Ascending aorta (tissue), 2 donors: ENCODE measurements around the gene RNF40. TPM values are rescaled to one million over a fixed set of nuclear protein-coding genes. Genes with fewer than 3 reads are reported as not detected.
A peak's percentile ranks its signal among the peaks of the same experiment; 100 is the strongest.

ENCODE experiments used
- DNase-seq, 2 donors: peaks; one replicate each; pipeline ENCODE4 v3.0.0-alpha.2; 2019; ENCODE audit warnings: low spot score in 2 of 2
- H3K27ac ChIP-seq, 2 donors: fragments of 200-600 bp; sonication (generic); one replicate each; pipeline ENCODE4 v1.5.1; 2016 to 2017; ENCODE audit warnings: mild to moderate bottlenecking in 1 of 2
- H3K27me3 ChIP-seq: fragments of 200-600 bp; sonication (generic); one replicate; pipeline ENCODE4 v1.5.1; 2017
- H3K36me3 ChIP-seq, 2 donors: fragments of 200-600 bp; sonication (generic); one replicate each; pipeline ENCODE4 v1.5.1; 2016
- H3K4me1 ChIP-seq, 2 donors: fragments of 200-600 bp; sonication (generic); one replicate each; pipeline ENCODE4 v1.5.1; 2016 to 2017; ENCODE audit warnings: mild to moderate bottlenecking in 1 of 2
- H3K4me3 ChIP-seq, 2 donors: fragments of 200-600 bp; sonication (generic); one replicate each; pipeline ENCODE4 v1.5.1; 2016 to 2017; ENCODE audit warnings: mild to moderate bottlenecking in 1 of 2
- H3K9me3 ChIP-seq, 2 donors: fragments of 200-600 bp; sonication (generic); one replicate each; pipeline ENCODE4 v1.5.1; 2016
- intact Hi-C: fragments of 100-400 bp; cut with DNase I; formaldehyde crosslinking; loops from one replicate; pipeline ENCODE4 v1.15.1; 2023
- total RNA-seq: library from RNA; depleted of rRNA; stranded (reverse); fragments of >200 nt; gene quantifications from one replicate; pipeline ENCODE4 v1.1.0, GENCODE V29; 2016
- TF ChIP-seq, protein P1 (sequence below), 3 experiments: fragments of 200-600 bp in 2 of 3; fragments of 450-650 bp in 1 of 3; sonication (generic) in 2 of 3; IDR thresholded peaks; one replicate each; pipeline ENCODE4 v1.5.1; 2016 to 2019; ENCODE audit warnings: antibody characterized with exemption in 3 of 3, mild to moderate bottlenecking in 1 of 3, moderate library complexity in 1 of 3

RNF40 gene
- total RNA-seq, 1 donor from 2014 or later = 66.3 TPM

DNA sequence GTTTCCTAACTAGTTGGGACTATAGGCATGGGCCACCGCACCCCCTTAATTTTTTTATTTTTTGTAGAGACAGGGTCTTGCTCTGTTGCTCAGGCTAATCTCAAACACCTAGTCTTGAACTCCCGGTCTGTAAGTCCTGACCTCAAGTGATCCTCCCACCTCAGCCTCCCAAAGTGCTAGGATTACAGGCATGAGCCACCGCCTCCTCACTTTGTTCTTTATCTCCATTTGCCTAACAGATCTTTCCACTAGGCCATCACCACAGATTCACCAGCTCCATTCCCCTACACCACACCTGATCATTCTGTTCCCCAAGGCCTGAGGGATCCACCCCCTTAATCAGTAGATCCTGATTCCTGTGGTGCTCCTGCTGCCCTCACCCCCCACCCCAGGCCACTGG, 32.5 kb downstream of the RNF40 start:
- Histone ChIP-seq H3K36me3 (no peaks in the 10 kb centered on the region), H3K4me1 (no peaks in the 10 kb centered on the region), H3K27me3 (no peaks in the 10 kb centered on the region), H3K4me3 (no peak overlapping the region), H3K9me3 (no peaks in the 10 kb centered on the region), H3K27ac (no peak overlapping the region)
- TF ChIP-seq, protein P1, sequence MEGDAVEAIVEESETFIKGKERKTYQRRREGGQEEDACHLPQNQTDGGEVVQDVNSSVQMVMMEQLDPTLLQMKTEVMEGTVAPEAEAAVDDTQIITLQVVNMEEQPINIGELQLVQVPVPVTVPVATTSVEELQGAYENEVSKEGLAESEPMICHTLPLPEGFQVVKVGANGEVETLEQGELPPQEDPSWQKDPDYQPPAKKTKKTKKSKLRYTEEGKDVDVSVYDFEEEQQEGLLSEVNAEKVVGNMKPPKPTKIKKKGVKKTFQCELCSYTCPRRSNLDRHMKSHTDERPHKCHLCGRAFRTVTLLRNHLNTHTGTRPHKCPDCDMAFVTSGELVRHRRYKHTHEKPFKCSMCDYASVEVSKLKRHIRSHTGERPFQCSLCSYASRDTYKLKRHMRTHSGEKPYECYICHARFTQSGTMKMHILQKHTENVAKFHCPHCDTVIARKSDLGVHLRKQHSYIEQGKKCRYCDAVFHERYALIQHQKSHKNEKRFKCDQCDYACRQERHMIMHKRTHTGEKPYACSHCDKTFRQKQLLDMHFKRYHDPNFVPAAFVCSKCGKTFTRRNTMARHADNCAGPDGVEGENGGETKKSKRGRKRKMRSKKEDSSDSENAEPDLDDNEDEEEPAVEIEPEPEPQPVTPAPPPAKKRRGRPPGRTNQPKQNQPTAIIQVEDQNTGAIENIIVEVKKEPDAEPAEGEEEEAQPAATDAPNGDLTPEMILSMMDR (IDR thresholded peaks at IDR 0.05) = no peak
- intact Hi-C loops = no loop called here
- DNase-seq = no peak

DNA sequence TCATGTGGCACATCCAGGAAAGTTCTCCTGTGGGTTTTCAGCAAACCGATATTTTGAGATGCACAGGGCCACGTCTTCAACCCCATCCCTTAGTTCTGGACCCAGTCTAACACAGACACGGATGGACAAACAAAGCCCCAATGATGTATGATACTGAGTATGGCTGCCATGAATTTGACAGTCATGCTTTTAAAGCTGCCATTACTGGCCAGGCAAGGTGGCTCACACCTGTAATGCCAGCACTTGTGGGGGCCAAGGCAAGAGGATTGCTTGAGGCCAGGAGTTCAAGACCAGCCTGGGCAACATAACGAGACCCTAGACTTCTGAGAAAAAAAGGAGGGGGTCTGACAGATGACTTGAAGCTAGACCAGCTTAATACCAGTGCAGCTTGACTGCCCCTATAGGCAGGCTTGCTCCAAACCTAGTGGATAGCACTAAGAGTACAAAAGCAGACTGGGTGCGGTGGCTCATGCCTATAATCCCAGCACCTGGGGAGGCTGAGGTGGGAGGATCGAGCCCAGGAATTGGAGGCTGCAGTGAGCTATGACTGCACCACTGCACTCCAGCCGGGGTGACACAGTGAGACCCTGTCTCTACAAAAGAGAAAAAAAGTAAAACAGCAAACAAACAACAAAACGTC, 35.7 kb downstream of the RNF40 start:
- Histone ChIP-seq H3K9me3 (no peaks in the 10 kb centered on the region), H3K4me3 (no peak overlapping the region), H3K36me3 (no peaks in the 10 kb centered on the region), H3K27me3 (no peaks in the 10 kb centered on the region), H3K4me1 (no peaks in the 10 kb centered on the region), H3K27ac (no peak overlapping the region)
- no peak for DNase-seq
- intact Hi-C loops = no loop called here
- TF ChIP-seq, protein P1 (IDR thresholded peaks at IDR 0.05) = no peak

DNA sequence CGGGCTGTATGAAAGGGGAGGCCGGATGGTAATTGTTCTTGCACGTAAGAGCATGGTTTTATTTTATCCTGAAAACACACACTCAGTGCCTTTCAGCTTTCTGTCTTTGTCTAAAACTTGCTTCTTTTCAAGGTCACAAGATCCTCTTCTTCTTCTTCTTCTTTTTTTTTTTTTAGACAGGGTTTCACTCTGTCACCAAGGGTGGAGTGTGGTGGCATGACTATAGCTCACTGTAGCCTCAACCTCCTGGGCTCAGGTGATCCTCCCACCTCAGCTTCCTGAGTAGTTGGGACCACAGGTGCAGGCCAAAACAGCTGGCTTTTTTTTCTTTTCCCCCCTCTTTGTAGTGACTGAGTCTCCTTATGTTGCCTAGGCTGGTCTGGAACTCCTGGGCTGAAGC, 40.8 kb downstream of the RNF40 start:
- no peak for DNase-seq
- Histone ChIP-seq H3K27me3 (no peaks in the 10 kb centered on the region), H3K9me3 (no peaks in the 10 kb centered on the region), H3K4me1 (peaks cover 0 to 12% of the 10 kb centered on the region in 2 donors), H3K27ac (no peak overlapping the region), H3K4me3 (no peak overlapping the region), H3K36me3 (no peaks in the 10 kb centered on the region)
- TF ChIP-seq, protein P1 (IDR thresholded peaks at IDR 0.05) = no peak
- intact Hi-C loops = no loop called here

DNA sequence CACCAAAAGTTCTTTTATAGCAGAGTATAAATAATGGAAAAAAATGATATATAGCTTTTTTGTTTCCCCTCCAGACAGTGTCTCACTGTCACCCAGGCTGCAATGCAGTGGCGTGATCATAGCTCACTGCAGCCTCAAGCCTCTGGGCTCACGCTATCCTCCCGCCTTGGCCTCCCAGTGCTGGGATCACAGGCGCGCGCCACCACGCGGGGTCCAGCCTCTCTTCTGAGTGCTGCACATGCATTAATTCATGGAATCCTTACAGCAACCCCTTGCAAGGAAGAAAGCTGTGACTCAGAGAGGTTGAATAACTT, 42.9 kb downstream of the RNF40 start:
- TF ChIP-seq, protein P1 (IDR thresholded peaks at IDR 0.05) = no peak
- H3K4me3 ChIP-seq = peak overlapping the region; percentile 81 to 82
- peaks cover 0 to 12% of the 10 kb centered on the region in 2 donors for H3K4me1 ChIP-seq
- no peak for DNase-seq
- intact Hi-C loops = loop anchor here (1.0 kb wide), 2 partner anchors 9 to 18 kb away; partner anchors contain the start of gene ZNF629
- no peaks in the 10 kb centered on the region for H3K9me3 ChIP-seq
- H3K36me3 ChIP-seq = no peaks in the 10 kb centered on the region
- peak overlapping the region; percentile 92 for H3K27ac ChIP-seq
- H3K27me3 ChIP-seq = no peaks in the 10 kb centered on the region

DNA sequence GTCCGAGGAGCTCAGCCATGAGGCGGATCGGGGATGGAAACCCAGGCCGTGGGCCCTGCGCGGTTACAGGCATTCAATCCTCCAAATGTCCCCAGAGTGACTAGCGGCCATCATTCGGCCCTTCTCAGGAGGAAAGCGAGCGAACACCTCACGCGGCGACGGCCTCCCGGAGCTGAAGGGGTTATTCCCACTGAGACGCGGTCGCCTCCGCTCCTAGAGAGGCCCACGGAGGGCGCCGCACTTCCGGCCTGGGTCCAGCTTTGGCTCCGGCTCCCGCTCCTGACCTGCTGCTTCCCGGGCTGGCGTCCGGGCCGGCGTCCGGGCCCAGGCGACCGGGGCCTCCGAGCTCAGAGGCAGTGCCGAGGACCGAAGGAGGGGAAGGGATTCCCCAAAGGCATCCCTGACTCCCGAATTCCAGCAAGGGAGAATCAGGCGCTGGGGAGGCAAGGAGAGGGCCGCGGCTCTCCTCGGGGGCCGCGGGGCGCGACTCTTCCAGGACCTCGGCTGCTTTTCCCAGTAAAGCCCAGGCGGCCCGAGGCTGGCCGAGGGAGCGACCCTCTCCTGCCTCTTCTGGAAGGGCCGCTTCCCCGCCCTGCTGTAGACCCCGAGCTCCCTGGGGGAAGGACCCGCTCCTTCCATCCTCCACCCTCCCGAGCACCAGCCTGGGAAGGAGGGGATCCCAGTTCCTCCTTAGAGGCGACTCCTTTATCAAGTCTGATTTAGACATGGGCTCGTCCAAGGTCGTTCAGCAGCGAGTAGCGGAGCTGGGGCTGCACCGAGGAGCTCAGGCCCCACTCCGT, 43.4 kb downstream of the RNF40 start:
- intact Hi-C loops = loop anchor here (1.0 to 2.0 kb wide), 3 partner anchors 9 to 69 kb away; partner anchors contain the start of gene ZNF629
- peak overlapping the region; percentile 81 to 82 for H3K4me3 ChIP-seq
- DNase-seq = peak; percentile 20 to 90
- TF ChIP-seq, protein P1 (IDR thresholded peaks at IDR 0.05) = peak in 1 of 3 experiments; percentile 5
- H3K4me1 ChIP-seq = peaks cover 0 to 12% of the 10 kb centered on the region in 2 donors
- H3K9me3 ChIP-seq = no peaks in the 10 kb centered on the region
- H3K27me3 ChIP-seq = no peaks in the 10 kb centered on the region
- H3K27ac ChIP-seq = peak overlapping the region; percentile 92
- no peaks in the 10 kb centered on the region for H3K36me3 ChIP-seq
